ENCODE results near the gene GJA5.
"Not testable (repeated sequence)": the region's sequence is repeated elsewhere in the genome, so short reads cannot be mapped to it uniquely, and the experiment has no call there.

The GJA5 gene

GRCh38 chr1:147758379-147759100 lies 1.9 kb downstream of the GJA5 start:
- DNase-seq = no peak

GRCh38 chr1:147757015-147757990 lies 3.1 kb downstream of the GJA5 start:
- no peak for DNase-seq

GRCh38 chr1:147756341-147756740 lies 4.1 kb downstream of the GJA5 start:
- no peak for DNase-seq

- no peak for DNase-seq
Observed at GRCh38 chr1:147754661-147755060, 5.7 kb downstream of the GJA5 start.

- DNase-seq = no peak
Observed at GRCh38 chr1:147753081-147753480, 7.3 kb downstream of the GJA5 start.

GRCh38 chr1:147752511-147752910 lies 7.9 kb downstream of the GJA5 start:
- DNase-seq = no peak

- DNase-seq = no peak
Observed at GRCh38 chr1:147751346-147751745, 9.1 kb downstream of the GJA5 start.

- no peak for DNase-seq
Observed at GRCh38 chr1:147750618-147751217, 9.7 kb downstream of the GJA5 start.

- no peak for DNase-seq
Observed at GRCh38 chr1:147749792-147750191, 10.6 kb downstream of the GJA5 start.

GRCh38 chr1:147748676-147749350 lies 11.6 kb downstream of the GJA5 start:
- no peak for DNase-seq

GRCh38 chr1:147747966-147748365 lies 12.4 kb downstream of the GJA5 start:
- no peak for DNase-seq

GRCh38 chr1:147745271-147745670 lies 15.1 kb downstream of the GJA5 start:
- no peak for DNase-seq

- no peak for DNase-seq
Observed at GRCh38 chr1:147741065-147741464, 19.3 kb downstream of the GJA5 start.

GRCh38 chr1:147740391-147740790 lies 20.0 kb downstream of the GJA5 start:
- DNase-seq = no peak

GRCh38 chr1:147738739-147739476 lies 21.5 kb downstream of the GJA5 start:
- no peak for DNase-seq

GRCh38 chr1:147738129-147738528 lies 22.3 kb downstream of the GJA5 start:
- no peak for DNase-seq

- DNase-seq = no peak
Observed at GRCh38 chr1:147736883-147737282, 23.5 kb downstream of the GJA5 start.

GRCh38 chr1:147735423-147735822 lies 25.0 kb downstream of the GJA5 start:
- DNase-seq = no peak

GRCh38 chr1:147734291-147734841 lies 26.0 kb downstream of the GJA5 start:
- DNase-seq = not testable (repeated sequence)

- no peak for DNase-seq
Observed at GRCh38 chr1:147729315-147729714, 31.1 kb downstream of the GJA5 start.

GRCh38 chr1:147726168-147726567 lies 34.2 kb downstream of the GJA5 start:
- no peak for DNase-seq

- no peak for DNase-seq
Observed at GRCh38 chr1:147725685-147726084, 34.7 kb downstream of the GJA5 start.
